H1 (cell line): ENCODE data around the gene TPM2. TPM values are rescaled to one million over a fixed set of nuclear protein-coding genes. Genes with fewer than 3 reads are reported as not detected.

Experiments used
- CTCF ChIA-PET: fragments of 300-600 bp; sonication (Branson Sonifier 250); formaldehyde crosslinking; loops from one replicate; lab custom pipeline; 2021; ENCODE audit not compliant: partially characterized antibody; lab: Charles Lee
- POLR2A ChIA-PET: fragments of 300-600 bp; sonication (Branson Sonifier 250); formaldehyde crosslinking; loops from one replicate; lab custom pipeline; 2021; ENCODE audit warnings: inconsistent platforms; ENCODE audit not compliant: partially characterized antibody; lab: Charles Lee
- DNase-seq, 2 experiments: peaks; one replicate each; pipeline versions ENCODE4 v3.0.0 to v3.0.0-alpha.2; 2010 to 2022; ENCODE audit warnings: low spot score in 2 of 2, low read depth in 1 of 2, mixed read lengths in 1 of 2
- FAIRE-seq: peaks from 2 replicates; lab custom pipeline; 2011; peaks lifted over from hg19 to GRCh38; lab: Jason Lieb, UNC
- H2AFZ ChIP-seq: 2 replicates; pipeline ENCODE4 v1.8.1; 2012; ENCODE audit warnings: low read length, inconsistent platforms
- H2AK5ac ChIP-seq: 2 replicates; pipeline ENCODE4 v1.6.1; 2013; ENCODE audit warnings: low read depth, low read length
- H2BK120ac ChIP-seq: replicated peaks from 2 replicates; pipeline ENCODE3; 2013; ENCODE audit warnings: low read depth, low read length, inconsistent platforms
- H2BK12ac ChIP-seq: 2 replicates; pipeline ENCODE4 v1.6.1; 2013; ENCODE audit warnings: low read depth, low read length
- H2BK15ac ChIP-seq: 2 replicates; pipeline ENCODE4 v1.6.1; 2013; ENCODE audit warnings: low read length
- H2BK20ac ChIP-seq: 2 replicates; pipeline ENCODE4 v1.6.1; 2013; ENCODE audit warnings: low read length
- H2BK5ac ChIP-seq: 2 replicates; pipeline ENCODE4 v1.6.1; 2013; ENCODE audit warnings: low read depth, low read length
- H3K14ac ChIP-seq: 2 replicates; pipeline ENCODE4 v1.6.1; 2013; ENCODE audit warnings: inconsistent platforms; ENCODE audit not compliant: insufficient read length
- H3K18ac ChIP-seq: 2 replicates; pipeline ENCODE4 v1.6.1; 2013; ENCODE audit warnings: low read length; ENCODE audit errors: extremely low read depth
- H3K23ac ChIP-seq: 2 replicates; pipeline ENCODE4 v1.6.1; 2013; ENCODE audit warnings: inconsistent platforms; ENCODE audit not compliant: insufficient read length
- H3K23me2 ChIP-seq: 2 replicates; pipeline ENCODE4 v1.6.1; 2013; ENCODE audit warnings: low read depth, low read length
- H3K27ac ChIP-seq: 2 replicates; pipeline ENCODE4 v1.6.1; 2011; ENCODE audit warnings: low read depth, low read length, inconsistent platforms
- H3K27me3 ChIP-seq, 4 experiments: replicated peaks in 1 of 4; 1 replicate in 1 of 4; 2 replicates in 3 of 4; pipeline versions ENCODE4 v1.6.1 to v1.8.1; 2011 to 2013; ENCODE audit warnings: low read length in 3 of 4, mild to moderate bottlenecking in 3 of 4, inconsistent platforms in 2 of 4, mixed read lengths in 2 of 4, moderate library complexity in 1 of 4; ENCODE audit not compliant: control insufficient read depth in 3 of 4, insufficient read depth in 3 of 4; ENCODE audit errors: extremely low read depth in 1 of 4
- H3K36me3 ChIP-seq, 4 experiments: 2 replicates each; pipeline versions ENCODE4 v1.6.1 to v1.8.1; 2011 to 2013; ENCODE audit warnings: mild to moderate bottlenecking in 4 of 4, low read length in 3 of 4, moderate library complexity in 2 of 4, control low read depth in 1 of 4, inconsistent platforms in 1 of 4; ENCODE audit not compliant: insufficient read depth in 4 of 4, control insufficient read depth in 2 of 4
- H3K4ac ChIP-seq: replicated peaks from 2 replicates; pipeline ENCODE3; 2013; ENCODE audit warnings: low read length, low read depth, mixed read lengths, inconsistent platforms; ENCODE audit not compliant: insufficient read length
- H3K4me1 ChIP-seq, 4 experiments: replicated peaks in 1 of 4; 1 replicate in 1 of 4; 2 replicates in 3 of 4; pipeline versions ENCODE4 v1.6.1 to v1.8.1; 2011 to 2013; ENCODE audit warnings: low read length in 3 of 4, inconsistent platforms in 2 of 4, mixed read lengths in 1 of 4; ENCODE audit not compliant: insufficient read depth in 4 of 4, control insufficient read depth in 3 of 4
- H3K4me2 ChIP-seq, 2 experiments: 2 replicates each; pipeline versions ENCODE4 v1.6.1 to v1.8.1; 2011 to 2013; ENCODE audit warnings: low read depth in 2 of 2, low read length in 2 of 2, control low read depth in 1 of 2, inconsistent platforms in 1 of 2, mild to moderate bottlenecking in 1 of 2; ENCODE audit not compliant: insufficient read depth in 1 of 2
- H3K4me3 ChIP-seq, 4 experiments: fragments of 200-600, 300-600 bp in 1 of 4; sonication (generic), shearing (Covaris generic), sonication (Bioruptor Twin) in 1 of 4; 2 replicates each; pipeline versions ENCODE4 v1.5.1 to v1.8.1; 2011 to 2016; ENCODE audit warnings: low read length in 4 of 4, low read depth in 3 of 4, control low read depth in 2 of 4, inconsistent platforms in 2 of 4, mild to moderate bottlenecking in 2 of 4, mixed read lengths in 1 of 4, moderate library complexity in 1 of 4; ENCODE audit not compliant: insufficient read depth in 2 of 4; ENCODE audit errors: extremely low read depth in 1 of 4
- H3K56ac ChIP-seq: replicated peaks from 2 replicates; pipeline ENCODE3; 2013; ENCODE audit warnings: low read depth, mild to moderate bottlenecking, mixed read lengths, low read length, inconsistent platforms; ENCODE audit not compliant: insufficient read length
- H3K79me1 ChIP-seq: 2 replicates; pipeline ENCODE4 v1.6.1; 2013; ENCODE audit warnings: low read depth, low read length, control low read depth
- H3K79me2 ChIP-seq, 2 experiments: 2 replicates each; pipeline versions ENCODE4 v1.6.1 to v1.8.1; 2012 to 2013; ENCODE audit warnings: low read length in 2 of 2, mild to moderate bottlenecking in 2 of 2, inconsistent platforms in 1 of 2; ENCODE audit not compliant: insufficient read depth in 2 of 2, control insufficient read depth in 1 of 2
- H3K9ac ChIP-seq, 4 experiments: replicated peaks in 1 of 4; 1 replicate in 1 of 4; 2 replicates in 3 of 4; pipeline versions ENCODE4 v1.6.1 to v1.8.1; 2011 to 2013; ENCODE audit warnings: low read depth in 3 of 4, low read length in 3 of 4, control low read depth in 2 of 4, mild to moderate bottlenecking in 2 of 4, moderate library complexity in 2 of 4, inconsistent platforms in 1 of 4; ENCODE audit errors: extremely low read depth in 1 of 4
- H3K9me3 ChIP-seq, 2 experiments: 2 replicates each; pipeline versions ENCODE4 v1.6.1 to v1.8.1; 2012 to 2013; ENCODE audit warnings: mild to moderate bottlenecking in 2 of 2, moderate library complexity in 2 of 2, control low read depth in 1 of 2, inconsistent platforms in 1 of 2, low read depth in 1 of 2, low read length in 1 of 2, mixed read lengths in 1 of 2; ENCODE audit not compliant: insufficient read depth in 2 of 2
- H4K20me1 ChIP-seq, 2 experiments: replicated peaks in 1 of 2; 2 replicates each; pipeline versions ENCODE3 to v1.8.1; 2011 to 2013; ENCODE audit warnings: inconsistent platforms in 2 of 2, low read length in 2 of 2, mild to moderate bottlenecking in 1 of 2; ENCODE audit not compliant: insufficient read depth in 2 of 2, control insufficient read depth in 1 of 2
- H4K5ac ChIP-seq: 2 replicates; pipeline ENCODE4 v1.6.1; 2013; ENCODE audit warnings: low read length, low read depth, mixed read lengths, inconsistent platforms; ENCODE audit not compliant: insufficient read length
- H4K8ac ChIP-seq: 2 replicates; pipeline ENCODE4 v1.8.0; 2013; ENCODE audit warnings: mild to moderate bottlenecking, moderate library complexity, low read length, inconsistent platforms; ENCODE audit not compliant: insufficient read depth; ENCODE audit errors: extremely low read depth
- H4K91ac ChIP-seq: replicated peaks from 2 replicates; pipeline ENCODE3; 2013; ENCODE audit warnings: low read length, mixed read lengths, inconsistent platforms; ENCODE audit not compliant: insufficient read length
- CTBP2 ChIP-seq: IDR thresholded peaks from 2 replicates; pipeline ENCODE4 v1.7.0; 2011; ENCODE audit warnings: borderline replicate concordance, mild to moderate bottlenecking, moderate library complexity, mixed read lengths, low read length; ENCODE audit not compliant: insufficient read depth, insufficient read length
- NRF1 ChIP-seq: IDR thresholded peaks from 2 replicates; pipeline ENCODE4 v1.6.1; 2011; ENCODE audit warnings: mild to moderate bottlenecking, low read depth, low read length, improper control_type of control experiment
- RFX5 ChIP-seq: IDR thresholded peaks from 2 replicates; pipeline ENCODE4 v1.6.1; 2011; ENCODE audit warnings: low read depth, low read length, improper control_type of control experiment, borderline replicate concordance
- SP1 ChIP-seq: IDR thresholded peaks from 2 replicates; pipeline ENCODE4 v1.6.1; 2011; ENCODE audit warnings: low read depth, low read length
- TAF7 ChIP-seq: optimal IDR thresholded peaks from 2 replicates; pipeline ENCODE3; 2011; ENCODE audit warnings: low read depth, mild to moderate bottlenecking, inconsistent platforms, low read length, moderate library complexity, borderline replicate concordance
- WGBS, 2 experiments: shearing (Covaris generic) in 1 of 2; methylation state at CpG; one replicate each; pipeline versions ENCODE4 v1.1.6 to v1.1.7; 2013 to 2015; ENCODE audit warnings: low lambda C conversion rate in 2 of 2, mixed read lengths in 2 of 2, inconsistent platforms in 1 of 2, low coverage in 1 of 2, missing lambda C conversion rate in 1 of 2; ENCODE audit not compliant: insufficient replicate concordance in 2 of 2, insufficient coverage in 1 of 2, insufficient read length in 1 of 2; ENCODE audit errors: extremely low coverage in 1 of 2, missing lambda C conversion rate in 1 of 2; 5-methylcytosine and 5-hydroxymethylcytosine counted together
- polyA plus RNA-seq, 7 experiments: library from polyadenylated mRNA; depleted of rRNA in 3 of 7; stranded (reverse) in 5 of 7; unstranded in 2 of 7; fragments of >200 nt in 5 of 7; fragments of 200-250 nt in 2 of 7; gene quantifications; 1 replicate in 5 of 7; 2 replicates in 1 of 7; 4 replicates in 1 of 7; pipeline versions ENCODE4 v1.2.1 to v1.2.3, GENCODE V29; 2011 to 2013; ENCODE audit warnings: missing spikeins in 2 of 7, mixed read lengths in 2 of 7
- total RNA-seq: library from RNA; stranded (reverse); fragmentation: NEBNext Ultra II Directional; extraction: Animal tissue kit (Norgen Biotek cat#: 25700); gene quantifications from 2 replicates; pipeline ENCODE4 v1.2.1, GENCODE V29; 2021
- TF ChIP-seq, protein P1 (sequence below), 3 experiments: IDR thresholded peaks; 1 replicate in 2 of 3; 2 replicates in 1 of 3; pipeline versions ENCODE4 v1.5.1 to v1.6.1; 2011; ENCODE audit warnings: low read length in 3 of 3, mild to moderate bottlenecking in 3 of 3, inconsistent platforms in 2 of 3, low read depth in 1 of 3, moderate library complexity in 1 of 3; ENCODE audit not compliant: insufficient read depth in 1 of 3; ENCODE audit errors: control extremely low read depth in 1 of 3

TPM2 gene
- total and polyA plus RNA-seq, 2 of the 8 experiments (the other 6 are each of a cell fraction or from before 2014, with no cell fraction given) = 62.5 to 181 TPM

DNA sequence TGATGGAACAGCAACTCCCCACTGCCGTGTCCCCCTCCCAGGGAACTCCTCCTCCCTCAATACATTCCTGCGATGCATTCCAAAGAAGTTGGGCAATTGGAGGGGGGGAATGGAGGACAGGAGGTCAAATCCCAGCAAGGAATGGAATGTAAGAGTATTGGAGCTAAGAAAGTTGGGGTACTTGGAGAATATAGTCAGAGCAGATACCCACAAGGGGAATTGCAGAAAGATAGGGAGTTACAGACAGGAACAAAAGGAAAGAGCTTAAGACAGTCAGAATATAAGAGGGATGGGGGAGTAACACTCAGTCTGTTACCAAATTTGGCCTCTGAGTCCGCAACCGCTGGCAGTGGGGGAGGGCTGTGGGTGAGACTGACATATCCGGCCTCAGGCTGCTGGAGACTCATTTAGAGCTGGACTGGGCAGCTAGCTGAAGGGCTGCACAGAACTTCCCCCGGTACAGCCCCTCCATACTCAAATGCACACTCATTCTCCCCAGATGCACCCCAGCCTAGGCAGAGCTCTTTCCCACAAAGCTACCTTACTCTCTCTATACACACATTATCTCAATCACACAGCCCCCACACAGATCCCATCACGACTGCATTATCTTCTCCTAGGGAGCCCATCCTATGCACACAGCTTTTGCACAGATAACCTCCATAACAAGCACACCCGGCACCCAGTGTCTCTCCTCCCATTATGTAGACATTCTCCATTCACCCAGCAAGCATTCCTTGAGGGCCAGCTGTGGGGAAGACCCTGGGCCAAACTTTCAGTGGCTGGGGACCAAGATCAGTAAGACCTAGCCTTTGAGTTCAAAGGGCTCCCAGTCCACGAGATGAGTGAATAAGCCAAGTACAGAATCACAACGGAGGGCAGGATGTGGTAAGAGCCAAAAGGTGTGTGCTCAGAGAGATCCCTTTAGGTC lies 38.6 kb upstream of the TPM2 start:
- H3K4me1 ChIP-seq = peaks cover 21 to 42% (median 30%) of the 10 kb centered on the region in 4 experiments
- ChIA-PET CTCF (interaction anchor here (0.5 to 16.0 kb wide), 25 partner anchors 8 to 179 kb away, joined by 3 to 198 read pairs (median 7); partner anchors contain the start of genes ARHGEF39, CCDC107, GBA2 and MSMP), POLR2A (interaction anchor here (0.6 to 11.1 kb wide), 30 partner anchors 8 to 657 kb away, joined by 3 to 158 read pairs (median 4); partner anchors contain the start of genes CCDC107, GBA2, RGP1 and RMRP)
- peaks cover 15% of the 10 kb centered on the region; the same call in 1 of the 2 replicates for H3K23me2 ChIP-seq
- peak overlapping the region in 2 of 4 experiments; percentile 14 to 41; a peak in 5 of 7 replicates for H3K9ac ChIP-seq
- H3K18ac ChIP-seq = peak overlapping the region; percentile 74
- no peak overlapping the region for H2AFZ ChIP-seq
- H3K23ac ChIP-seq = no peak overlapping the region
- H2BK20ac ChIP-seq = peak overlapping the region; percentile 9; the same call in 1 of the 2 replicates
- H4K20me1 ChIP-seq = peaks cover 0 to 4% of the 10 kb centered on the region in 2 experiments
- DNase-seq (peak in 1 of 2 experiments; percentile 56), FAIRE-seq (peak; percentile 62)
- no peak overlapping the region for H3K4ac ChIP-seq
- peak overlapping the region; percentile 69 to 92 for H3K4me2 ChIP-seq
- H3K79me1 ChIP-seq = peaks cover 16% of the 10 kb centered on the region
- peak overlapping the region; percentile 9 for H4K91ac ChIP-seq
- H3K36me3 ChIP-seq = peaks cover 4 to 19% (median 12%) of the 10 kb centered on the region in 4 experiments; a peak in 7 of 8 replicates
- H3K9me3 ChIP-seq = no peaks in the 10 kb centered on the region; a peak in 1 of 4 replicates
- no peak overlapping the region for H3K14ac ChIP-seq
- no peak overlapping the region for H2BK120ac ChIP-seq
- H3K27me3 ChIP-seq = no peaks in the 10 kb centered on the region
- H4K8ac ChIP-seq = 0 out of 2 replicates have a peak overlapping the region, but pooled peaks have one; percentile 17
- H2AK5ac ChIP-seq = peak overlapping the region; percentile 29; the same call in 1 of the 2 replicates
- no peak overlapping the region for H3K56ac ChIP-seq
- H2BK5ac ChIP-seq = peak overlapping the region; percentile 88
- peak overlapping the region; percentile 98 for H2BK12ac ChIP-seq
- 33% methylated on average over 10 of the region's 10 CpGs; no CpG with 5 or more reads in 1 of the 2 experiments for WGBS, 2 experiments
- H3K27ac ChIP-seq = peak overlapping the region; percentile 58
- H4K5ac ChIP-seq = no peak overlapping the region
- H3K4me3 ChIP-seq = peak overlapping the region; percentile 8 to 46 (median 30); a peak in 6 of 8 replicates
- H3K79me2 ChIP-seq = peaks cover 2 to 54% of the 10 kb centered on the region in 2 experiments
- H2BK15ac ChIP-seq = 0 out of 2 replicates have a peak overlapping the region, but pooled peaks have one; percentile 10
- TF ChIP-seq NRF1 (no peak), SP1 (peak; percentile 85; the same call in 1 of the 2 replicates), CTBP2 (no peak), RFX5 (no peak), TAF7 (no peak)
- TF ChIP-seq, protein P1, sequence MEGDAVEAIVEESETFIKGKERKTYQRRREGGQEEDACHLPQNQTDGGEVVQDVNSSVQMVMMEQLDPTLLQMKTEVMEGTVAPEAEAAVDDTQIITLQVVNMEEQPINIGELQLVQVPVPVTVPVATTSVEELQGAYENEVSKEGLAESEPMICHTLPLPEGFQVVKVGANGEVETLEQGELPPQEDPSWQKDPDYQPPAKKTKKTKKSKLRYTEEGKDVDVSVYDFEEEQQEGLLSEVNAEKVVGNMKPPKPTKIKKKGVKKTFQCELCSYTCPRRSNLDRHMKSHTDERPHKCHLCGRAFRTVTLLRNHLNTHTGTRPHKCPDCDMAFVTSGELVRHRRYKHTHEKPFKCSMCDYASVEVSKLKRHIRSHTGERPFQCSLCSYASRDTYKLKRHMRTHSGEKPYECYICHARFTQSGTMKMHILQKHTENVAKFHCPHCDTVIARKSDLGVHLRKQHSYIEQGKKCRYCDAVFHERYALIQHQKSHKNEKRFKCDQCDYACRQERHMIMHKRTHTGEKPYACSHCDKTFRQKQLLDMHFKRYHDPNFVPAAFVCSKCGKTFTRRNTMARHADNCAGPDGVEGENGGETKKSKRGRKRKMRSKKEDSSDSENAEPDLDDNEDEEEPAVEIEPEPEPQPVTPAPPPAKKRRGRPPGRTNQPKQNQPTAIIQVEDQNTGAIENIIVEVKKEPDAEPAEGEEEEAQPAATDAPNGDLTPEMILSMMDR (IDR thresholded peaks at IDR 0.05; ENCODE audit: control extremely low read depth in 1 of 3, insufficient read depth in 1 of 3, low read depth in 1 of 3, low read length in 3 of 3) = no peak
